Kidney (tissue), 14 donors: ENCODE results near the gene SELENOP. TPM values are rescaled to one million over a fixed set of nuclear protein-coding genes. Genes with fewer than 3 reads are reported as not detected.

Experiments used
- DNase-seq, 5 donors: peaks; one replicate each; pipeline ENCODE4 v3.0.0-alpha.2; 2013 to 2020
- FAIRE-seq: peaks from 2 replicates; lab custom pipeline; 2012; peaks lifted over from hg19 to GRCh38; lab: Jason Lieb, UNC
- H3K27ac ChIP-seq, 2 donors: one replicate each; pipeline ENCODE4 v1.7.0; 2013; ENCODE audit warnings: low read depth in 2 of 2, low read length in 2 of 2, inconsistent platforms in 1 of 2
- H3K27me3 ChIP-seq: one replicate; pipeline ENCODE4 v1.7.1; 2013; ENCODE audit warnings: low read length, inconsistent platforms; ENCODE audit not compliant: control insufficient read depth, insufficient read depth
- H3K36me3 ChIP-seq, 3 donors: one replicate each; pipeline versions ENCODE4 v1.7.0 to v1.7.1; 2013; ENCODE audit warnings: low read length in 3 of 3, control low read depth in 1 of 3, inconsistent platforms in 1 of 3; ENCODE audit not compliant: insufficient read depth in 3 of 3, control insufficient read depth in 2 of 3
- H3K4me1 ChIP-seq, 3 donors: one replicate each; pipeline versions ENCODE4 v1.7.0 to v1.7.1; 2013; ENCODE audit warnings: low read length in 3 of 3, inconsistent platforms in 1 of 3, low read depth in 1 of 3; ENCODE audit not compliant: control insufficient read depth in 2 of 3, insufficient read depth in 2 of 3
- H3K4me3 ChIP-seq, 3 donors: one replicate each; pipeline versions ENCODE4 v1.7.0 to v1.8.1; 2013; ENCODE audit warnings: low read length in 3 of 3, control low read depth in 1 of 3, inconsistent platforms in 1 of 3
- H3K9ac ChIP-seq, 3 donors: one replicate each; pipeline versions ENCODE4 v1.7.0 to v1.7.1; 2013; ENCODE audit warnings: low read length in 3 of 3, control low read depth in 1 of 3, inconsistent platforms in 1 of 3
- H3K9me3 ChIP-seq, 3 donors: one replicate each; pipeline versions ENCODE4 v1.7.0 to v1.7.1; 2013; ENCODE audit warnings: low read length in 3 of 3, control low read depth in 1 of 3, inconsistent platforms in 1 of 3; ENCODE audit not compliant: control insufficient read depth in 2 of 3, insufficient read depth in 1 of 3
- intact Hi-C: fragments of 100-400 bp; cut with DNase I; formaldehyde crosslinking; loops from one replicate; pipeline ENCODE4 v1.11.1; 2022
- polyA plus RNA-seq: library from polyadenylated mRNA; stranded (reverse); fragments of 350-450 nt; fragmentation: Illumina TruSeq; extraction: RNeasy Lipid Tissue Mini Kit (QIAGEN cat#74804); gene quantifications from one replicate; pipeline ENCODE4 v1.2.3, GENCODE V29; 2014; ENCODE audit warnings: low read depth, low replicate concordance; ENCODE audit not compliant: insufficient read depth
- total RNA-seq: library from RNA; stranded (reverse); fragmentation: NEBNext Ultra II Directional; extraction: Animal tissue kit (Norgen Biotek cat#: 25700); gene quantifications from one replicate; pipeline ENCODE4 v1.2.1, GENCODE V29; 2021
- TF ChIP-seq, protein P1 (sequence below): IDR thresholded peaks from 3 replicates; pipeline ENCODE4 v1.5.1; 2012; ENCODE audit warnings: mild to moderate bottlenecking, moderate library complexity, borderline replicate concordance; ENCODE audit not compliant: insufficient read depth; ENCODE audit errors: extremely low read depth
- donor health status: control.
- donor health status: control.
- donor health status: control.
- donor health status: control.
- donor health status: control.
- donor health status: DM: yes; HTN: yes; CAD: no.
- donor health status: Normal renal cell carcinoma (clear cell type).

Gene SELENOP
- total and polyA plus RNA-seq, 2 donors from 2014 or later = 305 to 390 TPM

DNA sequence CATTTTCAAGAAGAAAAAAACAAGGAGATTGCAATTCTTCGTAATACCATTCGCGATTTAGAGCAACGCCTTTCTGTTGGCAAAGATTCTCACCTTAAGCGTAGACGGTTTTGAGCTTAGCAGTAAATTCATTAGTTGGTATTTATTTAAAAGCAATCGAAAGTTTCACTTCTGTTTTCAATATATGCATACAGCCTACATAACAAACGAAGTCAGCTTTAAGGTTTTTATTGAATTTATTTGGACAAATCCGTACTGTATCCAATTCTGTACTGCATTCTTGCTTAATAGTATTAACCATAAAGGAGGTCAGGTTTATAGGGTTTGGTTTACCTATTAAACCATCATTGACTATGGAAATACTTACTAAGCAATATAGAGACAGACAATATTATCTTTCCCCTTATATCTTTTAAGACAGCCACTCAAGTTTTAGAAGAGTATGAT, 12.0 kb downstream of the SELENOP start:
- no peaks in the 10 kb centered on the region for H3K4me1 ChIP-seq
- DNase-seq (no peak), FAIRE-seq (no peak)
- no peak overlapping the region for H3K4me3 ChIP-seq
- H3K27me3 ChIP-seq = no peaks in the 10 kb centered on the region
- H3K9ac ChIP-seq = no peak overlapping the region
- H3K36me3 ChIP-seq = peaks cover 8 to 39% (median 14%) of the 10 kb centered on the region in 3 donors
- intact Hi-C loops = no loop called here
- peaks cover 0 to 6% (median 0%) of the 10 kb centered on the region in 3 donors for H3K9me3 ChIP-seq
- TF ChIP-seq, protein P1, sequence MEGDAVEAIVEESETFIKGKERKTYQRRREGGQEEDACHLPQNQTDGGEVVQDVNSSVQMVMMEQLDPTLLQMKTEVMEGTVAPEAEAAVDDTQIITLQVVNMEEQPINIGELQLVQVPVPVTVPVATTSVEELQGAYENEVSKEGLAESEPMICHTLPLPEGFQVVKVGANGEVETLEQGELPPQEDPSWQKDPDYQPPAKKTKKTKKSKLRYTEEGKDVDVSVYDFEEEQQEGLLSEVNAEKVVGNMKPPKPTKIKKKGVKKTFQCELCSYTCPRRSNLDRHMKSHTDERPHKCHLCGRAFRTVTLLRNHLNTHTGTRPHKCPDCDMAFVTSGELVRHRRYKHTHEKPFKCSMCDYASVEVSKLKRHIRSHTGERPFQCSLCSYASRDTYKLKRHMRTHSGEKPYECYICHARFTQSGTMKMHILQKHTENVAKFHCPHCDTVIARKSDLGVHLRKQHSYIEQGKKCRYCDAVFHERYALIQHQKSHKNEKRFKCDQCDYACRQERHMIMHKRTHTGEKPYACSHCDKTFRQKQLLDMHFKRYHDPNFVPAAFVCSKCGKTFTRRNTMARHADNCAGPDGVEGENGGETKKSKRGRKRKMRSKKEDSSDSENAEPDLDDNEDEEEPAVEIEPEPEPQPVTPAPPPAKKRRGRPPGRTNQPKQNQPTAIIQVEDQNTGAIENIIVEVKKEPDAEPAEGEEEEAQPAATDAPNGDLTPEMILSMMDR = no peak
- no peak overlapping the region for H3K27ac ChIP-seq

DNA sequence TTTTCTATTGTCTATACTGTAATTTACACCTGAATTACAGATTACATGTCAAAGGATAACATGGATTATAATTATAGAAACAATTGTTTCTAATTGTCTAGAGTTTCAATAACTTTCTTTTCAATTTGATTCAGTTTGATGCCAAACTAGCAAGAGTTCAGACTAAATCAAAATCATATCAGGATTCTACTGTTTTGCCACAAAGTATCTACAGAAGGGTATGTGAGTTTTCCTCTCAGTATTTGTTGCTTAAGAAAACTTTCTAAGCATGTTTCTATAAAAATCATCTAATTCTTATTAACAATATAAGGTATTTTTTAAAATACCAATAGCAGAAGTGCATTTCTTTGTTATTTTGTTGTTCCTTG, 12.5 kb downstream of the SELENOP start:
- H3K9ac ChIP-seq = no peak overlapping the region
- H3K4me1 ChIP-seq = no peaks in the 10 kb centered on the region
- no peak overlapping the region for H3K4me3 ChIP-seq
- H3K36me3 ChIP-seq = peaks cover 6 to 36% (median 12%) of the 10 kb centered on the region in 3 donors
- H3K27ac ChIP-seq = no peak overlapping the region
- no peak for DNase-seq
- intact Hi-C loops = no loop called here
- TF ChIP-seq, protein P1 = no peak
- no peaks in the 10 kb centered on the region for H3K27me3 ChIP-seq
- peaks cover 0 to 9% (median 0%) of the 10 kb centered on the region in 3 donors for H3K9me3 ChIP-seq
- peak; percentile 35 for FAIRE-seq

DNA sequence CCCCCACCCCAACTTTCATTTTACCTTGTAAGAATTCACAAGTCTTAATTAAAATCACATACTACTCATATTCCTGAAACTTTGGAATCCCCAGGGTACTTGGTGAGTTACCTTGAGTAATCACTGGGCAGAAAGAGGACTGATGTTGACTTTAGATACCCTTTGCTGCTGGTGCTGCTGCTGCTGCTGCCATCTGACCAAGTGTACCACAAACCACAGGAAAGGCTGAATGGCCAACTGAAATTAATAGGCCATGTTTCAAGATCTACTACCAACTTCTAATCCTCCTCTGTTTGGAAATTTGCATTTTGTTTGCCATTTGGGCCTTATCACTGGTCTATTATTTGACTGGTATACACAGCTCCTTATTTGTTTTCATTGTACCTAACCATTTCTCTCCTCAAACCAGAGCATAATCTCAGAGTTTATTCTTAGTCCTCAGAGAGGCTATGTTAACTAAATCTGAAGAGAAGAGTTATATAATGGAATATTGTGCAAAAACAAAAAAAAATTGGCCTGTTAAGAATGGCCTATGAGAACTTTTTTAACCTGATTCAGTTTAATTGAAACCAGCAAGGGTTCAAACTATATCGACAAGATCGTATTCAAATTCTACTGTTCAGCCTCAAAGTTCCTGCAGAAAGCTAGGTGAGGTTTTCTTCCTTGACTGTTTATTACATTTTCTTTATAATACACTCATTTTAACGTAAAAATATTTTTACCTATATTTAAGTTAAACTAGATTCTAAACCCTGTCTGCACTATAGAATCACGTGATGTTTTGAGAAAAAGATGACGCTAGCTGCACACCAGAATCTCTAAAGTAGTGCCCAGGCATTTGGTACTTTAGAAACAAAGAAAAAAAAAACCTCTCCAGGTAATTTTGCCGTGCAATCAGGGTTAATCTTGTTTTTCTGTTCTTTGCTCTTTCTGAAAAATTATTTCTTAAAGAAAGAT, 13.1 kb downstream of the SELENOP start:
- intact Hi-C loops = no loop called here
- no peak for FAIRE-seq

More for the DNA sequence above, 13.1 kb downstream of the SELENOP start:
- DNase-seq = no peak
- Histone ChIP-seq H3K36me3 (peaks cover 3 to 31% (median 12%) of the 10 kb centered on the region in 3 donors), H3K9ac (no peak overlapping the region), H3K9me3 (peaks cover 0 to 10% (median 0%) of the 10 kb centered on the region in 3 donors), H3K27me3 (no peaks in the 10 kb centered on the region), H3K27ac (no peak overlapping the region), H3K4me1 (no peaks in the 10 kb centered on the region), H3K4me3 (no peak overlapping the region)
- TF ChIP-seq, protein P1 = no peak
